GM10266 (cell line): ENCODE results near the gene KRTAP10-2.

Source experiments
- DNase-seq: peaks from one replicate; pipeline ENCODE4 v3.0.0; 2012; ENCODE audit errors: extremely low spot score
- TF ChIP-seq, protein P1 (sequence below): IDR thresholded peaks from 2 replicates; pipeline ENCODE4 v1.5.1; 2012; ENCODE audit warnings: mild to moderate bottlenecking, low read depth; ENCODE audit not compliant: control insufficient read depth, insufficient read depth; ENCODE audit errors: missing control alignments

The KRTAP10-2 gene

DNA sequence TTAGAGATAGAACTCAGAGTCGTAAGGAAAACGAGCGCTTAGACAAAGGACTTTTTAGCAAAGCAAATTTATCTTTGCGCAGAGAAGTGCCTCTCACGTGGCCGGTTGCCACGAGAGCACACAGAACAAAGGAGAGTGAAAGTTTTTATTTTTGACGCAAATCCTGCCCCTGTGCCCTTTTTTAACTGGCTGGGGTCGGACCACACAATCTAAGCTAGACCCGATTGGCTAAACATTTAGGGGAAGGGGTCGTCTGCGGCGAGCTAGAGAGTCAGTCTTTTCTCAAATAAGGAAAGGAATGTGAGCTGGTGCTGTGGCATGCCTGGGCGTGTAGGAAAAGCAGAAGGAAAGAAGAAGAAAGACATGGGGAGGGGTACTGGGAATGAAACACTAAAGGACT is 2.4 kb downstream of the KRTAP10-2 start:
- no peak for DNase-seq
- TF ChIP-seq, protein P1, sequence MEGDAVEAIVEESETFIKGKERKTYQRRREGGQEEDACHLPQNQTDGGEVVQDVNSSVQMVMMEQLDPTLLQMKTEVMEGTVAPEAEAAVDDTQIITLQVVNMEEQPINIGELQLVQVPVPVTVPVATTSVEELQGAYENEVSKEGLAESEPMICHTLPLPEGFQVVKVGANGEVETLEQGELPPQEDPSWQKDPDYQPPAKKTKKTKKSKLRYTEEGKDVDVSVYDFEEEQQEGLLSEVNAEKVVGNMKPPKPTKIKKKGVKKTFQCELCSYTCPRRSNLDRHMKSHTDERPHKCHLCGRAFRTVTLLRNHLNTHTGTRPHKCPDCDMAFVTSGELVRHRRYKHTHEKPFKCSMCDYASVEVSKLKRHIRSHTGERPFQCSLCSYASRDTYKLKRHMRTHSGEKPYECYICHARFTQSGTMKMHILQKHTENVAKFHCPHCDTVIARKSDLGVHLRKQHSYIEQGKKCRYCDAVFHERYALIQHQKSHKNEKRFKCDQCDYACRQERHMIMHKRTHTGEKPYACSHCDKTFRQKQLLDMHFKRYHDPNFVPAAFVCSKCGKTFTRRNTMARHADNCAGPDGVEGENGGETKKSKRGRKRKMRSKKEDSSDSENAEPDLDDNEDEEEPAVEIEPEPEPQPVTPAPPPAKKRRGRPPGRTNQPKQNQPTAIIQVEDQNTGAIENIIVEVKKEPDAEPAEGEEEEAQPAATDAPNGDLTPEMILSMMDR = no peak

DNA sequence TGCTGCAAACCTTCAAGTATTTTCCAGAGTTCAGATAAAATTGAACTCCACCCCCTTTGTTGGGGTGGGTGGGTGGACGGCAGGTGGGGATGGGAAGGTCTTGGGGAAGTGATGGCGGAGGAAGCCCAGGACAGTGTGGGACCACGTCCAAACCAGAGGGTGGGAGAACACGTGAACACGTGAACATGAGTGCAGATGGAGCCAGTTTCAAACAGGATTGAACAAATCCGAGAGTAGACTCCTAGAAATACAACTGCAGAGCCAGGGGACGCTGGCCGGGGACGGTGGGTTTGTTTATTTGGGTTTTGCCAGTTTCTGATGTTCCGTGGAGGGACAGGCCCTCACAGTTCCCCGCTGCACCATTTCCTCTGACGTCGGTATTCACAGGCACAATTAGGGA is 2.9 kb downstream of the KRTAP10-2 start:
- no peak for DNase-seq
- TF ChIP-seq, protein P1 = no peak

DNA sequence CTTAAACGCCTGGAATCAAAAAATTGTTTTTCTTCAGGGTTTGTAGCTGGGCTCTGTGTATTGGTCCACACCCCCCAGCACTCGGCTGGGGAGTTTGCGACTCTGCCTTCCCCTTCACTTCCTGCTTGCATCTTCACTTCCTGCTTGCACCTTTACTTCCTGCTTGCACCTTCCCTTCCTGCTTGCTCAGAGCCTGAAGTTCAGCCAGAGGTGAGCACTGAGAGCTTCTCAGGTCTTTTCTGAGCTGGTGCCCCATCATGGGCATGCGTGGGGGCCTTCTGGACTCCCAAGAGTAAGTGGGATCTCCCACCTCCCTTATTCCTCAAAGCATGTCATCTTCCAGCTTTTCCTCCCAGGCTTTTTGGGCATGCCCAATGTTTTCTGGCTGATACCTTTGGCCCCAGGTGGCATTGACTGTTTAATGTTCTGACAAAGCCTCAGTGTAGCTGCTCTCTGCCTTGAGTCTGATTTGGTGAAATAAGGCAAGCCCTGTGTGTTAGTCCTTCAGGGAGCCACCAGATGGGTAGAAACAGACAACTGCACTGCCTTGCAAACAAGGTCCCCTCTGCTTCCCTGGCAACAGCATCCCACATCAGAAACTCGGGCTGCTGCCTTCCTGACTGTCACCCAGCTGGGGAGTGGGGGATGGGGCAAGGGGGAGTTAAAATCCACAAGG is 3.5 kb downstream of the KRTAP10-2 start:
- TF ChIP-seq, protein P1 = no peak
- DNase-seq = no peak

DNA sequence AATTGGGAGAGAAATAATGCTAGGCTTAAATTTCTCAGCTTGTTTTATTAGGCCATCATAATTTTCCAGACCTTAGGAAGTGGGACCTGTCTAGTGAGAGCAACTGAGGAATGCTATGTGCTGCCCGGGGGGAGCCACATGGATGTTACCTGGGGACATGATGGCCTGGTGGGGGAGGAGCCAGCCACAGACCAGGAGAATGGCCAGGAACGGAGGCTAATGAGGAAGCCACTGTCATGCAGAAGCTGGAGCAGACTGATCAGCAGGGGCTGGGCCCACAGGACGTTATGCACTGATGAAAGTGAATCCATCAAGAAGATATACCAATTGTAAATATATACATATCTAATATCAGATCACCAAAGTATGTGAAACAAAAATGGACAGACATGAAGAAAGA is 6.7 kb downstream of the KRTAP10-2 start:
- TF ChIP-seq, protein P1 = no peak
- no peak for DNase-seq

DNA sequence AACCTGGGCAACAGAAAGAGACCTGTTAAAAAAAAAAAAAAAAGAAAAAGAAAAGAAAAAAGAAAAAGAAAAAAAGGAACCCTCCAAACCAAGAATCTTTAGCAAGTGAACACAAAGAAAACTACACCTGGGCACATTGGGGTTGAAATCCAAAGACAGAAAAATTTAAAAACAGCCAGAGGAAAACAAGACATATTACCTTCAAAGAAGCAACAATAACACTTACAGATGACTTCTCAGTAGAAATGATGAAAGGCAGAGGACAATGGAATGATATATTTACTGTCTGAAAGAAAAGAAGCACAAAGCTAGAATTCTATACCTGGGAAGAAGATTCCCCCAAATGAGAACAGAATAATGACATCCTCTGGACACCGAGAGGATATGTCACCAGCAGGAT is 8.6 kb downstream of the KRTAP10-2 start:
- TF ChIP-seq, protein P1 = no peak
- DNase-seq = no peak

DNA sequence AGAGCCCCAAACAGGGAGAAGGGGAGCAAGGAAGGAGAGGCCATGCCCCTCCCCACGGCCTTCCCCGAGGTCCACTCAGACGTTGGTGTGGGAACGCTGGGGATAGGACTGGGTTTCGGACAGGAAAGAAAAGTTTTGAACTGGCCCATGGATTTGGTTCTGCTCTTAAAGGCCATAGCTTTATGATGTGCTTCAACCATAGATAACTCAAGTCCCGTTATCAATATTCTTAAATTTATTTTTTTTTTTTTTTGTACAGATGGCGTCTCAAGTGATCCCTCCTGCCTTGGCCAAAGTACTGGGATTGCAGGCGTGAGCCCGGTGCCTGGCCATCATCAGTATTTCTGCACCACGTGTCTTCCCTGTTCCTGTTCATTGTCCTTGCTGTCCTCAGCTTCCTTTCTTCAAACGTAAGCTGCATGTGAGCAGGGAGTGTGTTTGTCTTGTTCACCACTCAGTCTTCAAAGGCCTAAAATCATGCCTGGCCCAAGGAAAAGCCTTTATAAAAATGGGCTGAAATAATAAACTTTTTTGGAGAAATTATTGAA is 10.5 kb downstream of the KRTAP10-2 start:
- TF ChIP-seq, protein P1 = no peak
- no peak for DNase-seq

DNA sequence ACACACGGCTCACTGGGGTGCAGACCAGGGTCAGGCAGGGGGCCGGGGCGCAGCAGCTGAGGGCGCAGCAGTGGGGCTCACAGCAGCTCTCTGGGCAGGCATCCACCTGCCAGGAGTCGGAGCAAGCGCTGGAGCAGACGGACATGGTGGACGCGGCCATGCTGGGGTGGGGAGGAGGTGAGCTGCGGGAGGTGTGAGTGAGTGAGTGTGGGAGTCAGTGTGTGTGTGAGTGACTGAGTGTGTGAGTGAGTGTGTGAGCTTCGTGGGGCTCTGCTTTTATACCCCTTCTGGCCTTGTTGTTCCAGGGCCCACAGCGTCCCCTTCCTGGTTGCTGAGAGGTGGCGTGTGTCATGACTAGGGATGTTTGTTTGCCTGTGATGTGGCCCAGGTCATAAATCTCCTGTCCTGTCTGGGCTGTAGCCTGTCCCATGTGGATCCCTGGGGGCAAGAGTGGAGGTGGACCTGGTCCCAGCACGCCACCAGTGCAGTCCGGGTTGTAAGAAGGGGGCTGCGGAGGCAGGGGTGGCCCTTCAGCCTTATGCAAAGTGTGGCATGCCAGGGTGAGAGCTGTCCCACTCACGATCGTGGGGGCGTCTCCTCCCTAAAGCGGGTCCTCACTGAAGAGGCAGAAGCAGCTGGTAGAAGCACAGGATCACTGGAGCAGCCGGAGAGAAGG is 11.2 kb downstream of the KRTAP10-2 start, which contains the start of gene KRTAP10-1:
Gene KRTAP10-1 (minus strand): TSS at position 205 of the 676 bp plus-strand sequence. CDS start 45 bp downstream, at position 160.
- no peak for DNase-seq
- TF ChIP-seq, protein P1 = no peak
